Cardiac muscle cell (in vitro differentiated cells and primary cell): ENCODE results near the gene CYSRT1. TPM values are rescaled to one million over a fixed set of nuclear protein-coding genes. Genes with fewer than 3 reads are reported as not detected.

ENCODE experiments used
- DNase-seq, 2 donors: peaks; one replicate each; pipeline versions ENCODE4 v3.0.0 to v3.0.0-alpha.2; 2010 to 2017; ENCODE audit warnings: low read depth in 1 of 2, low spot score in 1 of 2
- H3K27ac ChIP-seq: fragments of 200-600 bp; sonication (generic); 2 replicates; pipeline ENCODE4 v1.5.1; 2016
- H3K27me3 ChIP-seq: fragments of 200-600 bp; sonication (generic); 2 replicates; pipeline ENCODE4 v1.6.0; 2016; ENCODE audit warnings: control low read depth
- H3K36me3 ChIP-seq: fragments of 200-600 bp; sonication (generic); 2 replicates; pipeline ENCODE4 v1.5.1; 2016; ENCODE audit warnings: control low read depth
- H3K4me1 ChIP-seq: fragments of 200-600 bp; sonication (generic); 2 replicates; pipeline ENCODE4 v1.8.1; 2017; ENCODE audit warnings: low read depth, mild to moderate bottlenecking, mixed run types
- H3K4me3 ChIP-seq: fragments of 200-600 bp; sonication (generic); 2 replicates; pipeline ENCODE4 v1.5.1; 2016; ENCODE audit warnings: mild to moderate bottlenecking
- H3K9me3 ChIP-seq: fragments of 200-600 bp; sonication (generic); 2 replicates; pipeline ENCODE4 v1.5.1; 2017; ENCODE audit warnings: low read depth, mild to moderate bottlenecking, control low read depth
- CTCF ChIP-seq: IDR thresholded peaks from 2 replicates; pipeline ENCODE4 v1.5.1; 2012; ENCODE audit warnings: low read depth, mild to moderate bottlenecking, low read length
- polyA plus RNA-seq: library from polyadenylated mRNA; unstranded; fragments of >200 nt; fragmentation: Nextera tagmentation; extraction: Ambion mirVana; gene quantifications from 2 replicates; pipeline ENCODE4 v1.2.1, GENCODE V29; 2016
- total RNA-seq: library from RNA; depleted of rRNA; stranded (reverse); fragments of >200 nt; gene quantifications from 2 replicates; pipeline ENCODE4 v1.2.3, GENCODE V29; 2016

The CYSRT1 gene
- total and polyA plus RNA-seq, 2 experiments from 2014 or later: 6.6 to 7.0 TPM

- Histone ChIP-seq H3K36me3 (peaks cover 4% of the 10 kb centered on the region), H3K4me1 (peaks cover 28% of the 10 kb centered on the region), H3K4me3 (no peak overlapping the region), H3K9me3 (no peaks in the 10 kb centered on the region), H3K27ac (no peak overlapping the region), H3K27me3 (no peaks in the 10 kb centered on the region)
- DNase-seq: no peak
- no peak for TF ChIP-seq CTCF
These were observed 30.1 kb upstream of the CYSRT1 start for GRCh38 chr9:137194909-137195308.

- Histone ChIP-seq H3K9me3 (no peaks in the 10 kb centered on the region), H3K4me3 (no peak overlapping the region), H3K4me1 (peaks cover 25% of the 10 kb centered on the region), H3K36me3 (peaks cover 4% of the 10 kb centered on the region), H3K27me3 (no peaks in the 10 kb centered on the region), H3K27ac (no peak overlapping the region)
- no peak for DNase-seq
- TF ChIP-seq CTCF: no peak
These were observed 29.3 kb upstream of the CYSRT1 start for GRCh38 chr9:137195525-137196220.

GRCh38 chr9:137198051-137198901, 26.7 kb upstream of the CYSRT1 start:
- Histone ChIP-seq H3K36me3 (no peaks in the 10 kb centered on the region), H3K9me3 (no peaks in the 10 kb centered on the region), H3K27ac (no peak overlapping the region), H3K4me3 (no peak overlapping the region), H3K4me1 (peaks cover 38% of the 10 kb centered on the region), H3K27me3 (no peaks in the 10 kb centered on the region)
- no peak for DNase-seq
- TF ChIP-seq CTCF: no peak

GRCh38 chr9:137198902-137199283, 26.1 kb upstream of the CYSRT1 start:
- no peak for DNase-seq
- no peak overlapping the region for H3K27ac ChIP-seq
- H3K36me3 ChIP-seq: no peaks in the 10 kb centered on the region
- H3K4me3 ChIP-seq: no peak overlapping the region
- H3K9me3 ChIP-seq: no peaks in the 10 kb centered on the region
- TF ChIP-seq CTCF: no peak
- H3K27me3 ChIP-seq: no peaks in the 10 kb centered on the region
- peaks cover 44% of the 10 kb centered on the region for H3K4me1 ChIP-seq

- DNase-seq: peak in 1 of 2 donors; percentile 47
- no peak for TF ChIP-seq CTCF
These were observed 25.4 kb upstream of the CYSRT1 start for GRCh38 chr9:137199411-137200121.

More at GRCh38 chr9:137199411-137200121, 25.4 kb upstream of the CYSRT1 start:
- Histone ChIP-seq H3K27me3 (no peaks in the 10 kb centered on the region), H3K27ac (no peak overlapping the region), H3K36me3 (no peaks in the 10 kb centered on the region), H3K4me1 (peaks cover 49% of the 10 kb centered on the region), H3K4me3 (peak overlapping the region; percentile 58), H3K9me3 (no peaks in the 10 kb centered on the region)
